Activated CD8-positive, alpha-beta memory T cell treated with anti-CD3 and anti-CD28 coated beads, Interleukin-2, amount 10 ng/mL, durations not matched to agents 7 days and 5 days (primary cell): ENCODE data around the gene CNIH4. TPM values are rescaled to one million over a fixed set of nuclear protein-coding genes. Genes with fewer than 3 reads are reported as not detected.
A peak's percentile ranks its signal among the peaks of the same experiment; 100 is the strongest.

Source experiments
- ATAC-seq: fragments of 150-1000 bp; cut with Tn5 transposase; one replicate; pipeline ENCODE4 v1.10.0; 2021; ENCODE audit warnings: moderate library complexity
- CTCF ChIA-PET: fragments of 350-600 bp; sonication (Branson Sonifier 250); formaldehyde crosslinking; loops from one replicate; lab custom pipeline; 2021; ENCODE audit warnings: antibody characterized with exemption; lab: Charles Lee
- DNase-seq: peaks from one replicate; pipeline ENCODE4 v3.0.0-alpha.2; 2020
- H3K27ac Mint-ChIP-seq: one replicate; pipeline ENCODE4 v1.8.0; 2021; ENCODE audit warnings: mild to moderate bottlenecking, mixed read lengths
- H3K27me3 Mint-ChIP-seq: one replicate; pipeline ENCODE4 v1.8.0; 2021; ENCODE audit warnings: mixed read lengths
- H3K36me3 Mint-ChIP-seq: one replicate; pipeline ENCODE4 v1.8.0; 2021; ENCODE audit warnings: mild to moderate bottlenecking, mixed read lengths
- H3K4me1 Mint-ChIP-seq: one replicate; pipeline ENCODE4 v1.8.0; 2021; ENCODE audit warnings: mixed read lengths
- H3K4me3 Mint-ChIP-seq: one replicate; pipeline ENCODE4 v1.8.0; 2021; ENCODE audit warnings: mild to moderate bottlenecking, moderate library complexity, mixed read lengths
- H3K9me3 Mint-ChIP-seq: one replicate; pipeline ENCODE4 v1.8.0; 2022; ENCODE audit warnings: low read depth, mixed read lengths
- total RNA-seq, 2 experiments: library from RNA; stranded (reverse); gene quantifications; one replicate each; pipeline ENCODE4 v1.2.3, GENCODE V29; 2021

CNIH4 gene
- total RNA-seq, 2 experiments from 2014 or later: 45.5 to 46.2 TPM

DNA sequence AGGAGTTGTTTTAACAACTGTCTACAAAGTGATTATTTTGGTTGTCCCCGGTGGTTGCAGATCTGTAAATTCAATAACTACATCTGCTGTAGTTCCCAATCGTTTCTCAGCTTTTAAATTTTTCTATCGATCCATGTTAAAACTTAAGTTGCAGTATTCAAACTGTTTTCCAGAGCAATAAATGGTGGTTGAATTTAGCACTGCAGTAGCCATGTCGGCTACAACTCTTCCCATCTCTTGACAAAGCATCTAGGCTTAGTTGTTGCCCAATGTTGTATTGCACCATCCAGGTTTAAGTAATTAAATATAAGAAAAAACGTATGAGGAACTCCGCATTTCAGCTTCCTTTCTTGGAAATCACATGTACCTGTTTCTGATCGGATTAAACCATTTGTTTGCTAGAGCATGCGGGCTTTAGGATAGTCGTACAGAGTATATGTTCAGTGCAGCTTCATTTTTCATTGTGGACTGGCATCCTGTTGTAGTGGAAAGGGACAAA, 996 bp downstream of the CNIH4 start:
- ATAC-seq: no peak
- no peaks in the 10 kb centered on the region for H3K27me3 Mint-ChIP-seq
- CTCF ChIA-PET: interaction anchor here (0.9 to 3.1 kb wide), 7 partner anchors 9 to 100 kb away, joined by 3 to 17 read pairs (median 3); no protein-coding TSS in a partner anchor
- H3K4me1 Mint-ChIP-seq: peaks cover 49% of the 10 kb centered on the region
- peak overlapping the region; percentile 81 for H3K4me3 Mint-ChIP-seq
- peaks cover 23% of the 10 kb centered on the region for H3K36me3 Mint-ChIP-seq
- H3K27ac Mint-ChIP-seq: peak overlapping the region; percentile 74
- H3K9me3 Mint-ChIP-seq: no peaks in the 10 kb centered on the region
- no peak for DNase-seq

DNA sequence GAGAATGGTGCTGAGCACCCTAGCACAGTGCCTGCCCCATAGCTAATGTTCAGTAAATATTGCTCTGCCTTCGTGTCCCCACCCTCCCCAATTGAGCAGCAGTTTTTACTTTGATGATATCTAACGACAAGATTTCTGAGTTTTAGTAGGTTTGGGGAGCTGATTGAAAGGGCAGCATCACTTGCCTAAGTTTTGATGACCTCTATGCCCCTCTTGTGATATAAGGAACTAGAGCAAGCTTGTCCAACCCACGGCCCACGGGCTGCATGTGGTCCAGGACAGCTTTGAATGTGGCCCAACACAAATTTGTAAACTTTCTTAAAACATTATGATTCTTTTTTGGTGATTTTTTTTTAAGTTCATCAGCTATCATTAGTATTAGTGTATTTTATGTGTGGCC, 1.6 kb downstream of the CNIH4 start:
- H3K4me1 Mint-ChIP-seq: peaks cover 50% of the 10 kb centered on the region
- H3K27me3 Mint-ChIP-seq: no peaks in the 10 kb centered on the region

DNA sequence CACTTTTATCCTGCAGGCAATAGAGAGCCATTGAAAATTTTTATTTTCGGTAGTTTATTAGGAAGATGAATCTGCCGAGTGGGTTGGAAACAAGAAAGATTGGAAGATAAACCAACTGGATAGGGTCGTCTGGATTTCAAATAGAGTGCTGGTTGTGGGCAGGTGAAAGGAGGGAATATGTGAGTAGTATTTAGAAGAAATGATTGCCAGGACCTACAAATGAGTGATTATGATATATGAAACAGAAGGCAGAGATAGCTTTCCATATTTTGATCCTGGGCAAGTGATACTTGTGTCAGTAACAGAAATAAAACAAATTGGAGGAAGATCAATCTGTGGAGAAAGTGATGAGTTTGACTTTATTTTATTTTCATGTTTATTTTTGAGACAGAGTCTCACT, 2.5 kb downstream of the CNIH4 start:
- no peaks in the 10 kb centered on the region for H3K27me3 Mint-ChIP-seq
- CTCF ChIA-PET: interaction anchor here (0.9 to 3.1 kb wide), 3 partner anchors 15 to 243 kb away, joined by 3 to 17 read pairs (median 5); no protein-coding TSS in a partner anchor
- no peak overlapping the region for H3K4me3 Mint-ChIP-seq
- H3K9me3 Mint-ChIP-seq: no peaks in the 10 kb centered on the region
- H3K27ac Mint-ChIP-seq: peak overlapping the region; percentile 22
- peaks cover 36% of the 10 kb centered on the region for H3K36me3 Mint-ChIP-seq
- no peak for ATAC-seq
- H3K4me1 Mint-ChIP-seq: peaks cover 49% of the 10 kb centered on the region
- DNase-seq: no peak

More for the DNA sequence above, 1.6 kb downstream of the CNIH4 start:
- no peak overlapping the region for H3K27ac Mint-ChIP-seq
- peak overlapping the region; percentile 81 for H3K4me3 Mint-ChIP-seq
- no peak for DNase-seq
- H3K36me3 Mint-ChIP-seq: peaks cover 28% of the 10 kb centered on the region
- ATAC-seq: no peak
- CTCF ChIA-PET: interaction anchor here (0.9 to 3.1 kb wide), 7 partner anchors 9 to 100 kb away, joined by 3 to 17 read pairs (median 3); no protein-coding TSS in a partner anchor
- H3K9me3 Mint-ChIP-seq: no peaks in the 10 kb centered on the region

DNA sequence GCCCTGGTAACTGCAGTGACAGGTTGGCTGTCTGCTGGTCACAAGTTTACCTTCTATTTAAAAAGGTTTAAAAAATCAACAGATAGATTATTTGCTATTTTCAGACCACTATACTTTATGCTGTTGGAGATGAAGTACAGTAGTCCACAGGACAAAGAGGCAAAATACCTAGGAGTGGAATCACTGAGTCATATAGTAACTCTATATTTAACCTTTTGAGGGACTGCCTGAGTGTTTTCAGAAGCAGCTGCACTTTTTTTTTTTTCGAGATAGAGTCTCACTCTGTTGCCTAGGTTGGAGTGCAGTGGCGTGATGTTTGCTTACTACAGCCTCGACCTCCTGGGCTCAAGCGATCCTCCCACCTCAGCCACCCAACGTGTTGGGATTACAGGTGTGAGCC, 11.7 kb downstream of the CNIH4 start:
- no peak for DNase-seq
- CTCF ChIA-PET: no interaction called here
- Mint-ChIP-seq H3K9me3 (no peaks in the 10 kb centered on the region), H3K27me3 (no peaks in the 10 kb centered on the region), H3K4me3 (no peak overlapping the region), H3K27ac (no peak overlapping the region), H3K36me3 (peaks cover 79% of the 10 kb centered on the region), H3K4me1 (peaks cover 40% of the 10 kb centered on the region)
- peak; percentile 65 for ATAC-seq

DNA sequence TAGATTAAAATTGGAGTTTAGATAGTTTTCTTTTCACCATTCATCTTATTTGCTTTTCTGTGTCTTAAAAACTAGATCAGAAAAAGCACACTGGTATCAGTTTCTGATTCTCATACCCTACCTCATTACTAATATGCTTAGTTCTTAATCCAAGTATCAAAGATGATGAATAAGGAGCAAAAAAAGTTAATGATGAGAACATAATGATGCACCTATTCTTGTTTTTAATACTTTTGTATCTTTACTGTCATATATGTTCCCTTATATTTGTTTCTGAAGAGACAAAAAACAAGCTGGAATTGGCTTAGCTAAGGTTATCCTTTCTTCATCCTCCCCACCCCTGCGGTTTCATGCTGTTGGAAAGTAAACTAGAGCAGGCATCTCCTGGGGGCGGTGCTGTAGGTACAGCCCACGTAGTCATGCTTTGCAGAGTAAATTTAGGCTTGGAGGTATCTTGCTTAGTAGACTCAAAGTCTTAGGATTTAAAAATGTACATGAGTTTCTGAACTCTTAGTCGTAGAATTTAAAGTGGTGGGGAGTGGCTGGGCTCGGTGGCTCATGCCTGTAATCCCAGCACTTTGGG, 16.4 kb downstream of the CNIH4 start:
- H3K4me1 Mint-ChIP-seq: peaks cover 64% of the 10 kb centered on the region
- no peaks in the 10 kb centered on the region for H3K27me3 Mint-ChIP-seq
- CTCF ChIA-PET: interaction anchor here (1.2 to 4.3 kb wide), 3 partner anchors 8 to 39 kb away, joined by 4 to 17 read pairs (median 4); no protein-coding TSS in a partner anchor
- no peaks in the 10 kb centered on the region for H3K9me3 Mint-ChIP-seq
- DNase-seq: no peak
- no peak overlapping the region for H3K27ac Mint-ChIP-seq
- no peak overlapping the region for H3K4me3 Mint-ChIP-seq
- no peak for ATAC-seq
- H3K36me3 Mint-ChIP-seq: peaks cover 79% of the 10 kb centered on the region

DNA sequence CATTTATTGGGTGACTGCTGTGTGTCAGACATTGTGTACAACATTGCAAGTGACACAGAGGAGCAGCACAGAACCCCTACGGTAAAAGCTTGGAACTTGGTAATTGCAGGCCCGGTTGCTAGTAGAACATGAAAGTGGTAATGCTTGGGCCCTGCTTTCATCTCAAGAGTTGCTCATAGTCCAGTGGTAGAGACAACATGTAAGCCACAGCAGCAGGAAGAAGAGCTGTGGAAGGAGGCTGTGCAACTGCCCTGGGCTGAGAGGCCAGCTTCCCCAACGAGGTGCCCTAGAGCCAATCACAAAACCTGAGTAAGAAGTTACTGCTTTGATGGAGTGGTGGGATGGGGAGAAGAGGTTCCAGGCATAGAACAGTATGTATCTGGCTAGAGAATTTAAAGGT, 18.4 kb downstream of the CNIH4 start:
- Mint-ChIP-seq H3K4me3 (peak overlapping the region; percentile 1), H3K36me3 (peaks cover 75% of the 10 kb centered on the region), H3K9me3 (no peaks in the 10 kb centered on the region), H3K27me3 (no peaks in the 10 kb centered on the region), H3K27ac (peak overlapping the region; percentile 84), H3K4me1 (peaks cover 69% of the 10 kb centered on the region)
- DNase-seq: peak; percentile 59
- CTCF ChIA-PET: interaction anchor here (1.0 to 4.3 kb wide), 4 partner anchors 10 to 24 kb away, joined by 3 to 17 read pairs (median 4); no protein-coding TSS in a partner anchor
- ATAC-seq: peak; percentile 56

DNA sequence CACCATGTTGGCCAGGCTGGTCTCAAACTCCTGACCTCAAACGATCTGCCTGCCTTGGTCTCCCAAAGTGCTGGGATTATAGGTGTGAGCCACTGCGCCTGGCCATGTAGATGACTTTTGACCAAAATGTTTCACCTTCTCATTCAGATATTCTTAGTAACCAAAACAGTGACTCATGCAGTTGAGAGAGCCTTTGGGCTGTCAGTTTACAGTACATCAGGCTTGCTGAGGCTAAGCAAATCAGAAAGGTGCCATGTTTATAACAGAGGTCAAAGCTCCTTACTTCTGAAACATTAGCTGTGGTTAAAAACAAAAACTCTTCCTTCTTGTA, 21.0 kb downstream of the CNIH4 start:
- Mint-ChIP-seq H3K9me3 (no peaks in the 10 kb centered on the region), H3K36me3 (peaks cover 68% of the 10 kb centered on the region), H3K27ac (peak overlapping the region; percentile 88), H3K4me3 (peak overlapping the region; percentile 27), H3K27me3 (no peaks in the 10 kb centered on the region), H3K4me1 (peaks cover 89% of the 10 kb centered on the region)
- DNase-seq (peak; percentile 68), ATAC-seq (peak; percentile 77)
- CTCF ChIA-PET: interaction anchor here (0.7 kb wide), 1 partner anchor 10 kb away, joined by 3 read pairs; no protein-coding TSS in a partner anchor

DNA sequence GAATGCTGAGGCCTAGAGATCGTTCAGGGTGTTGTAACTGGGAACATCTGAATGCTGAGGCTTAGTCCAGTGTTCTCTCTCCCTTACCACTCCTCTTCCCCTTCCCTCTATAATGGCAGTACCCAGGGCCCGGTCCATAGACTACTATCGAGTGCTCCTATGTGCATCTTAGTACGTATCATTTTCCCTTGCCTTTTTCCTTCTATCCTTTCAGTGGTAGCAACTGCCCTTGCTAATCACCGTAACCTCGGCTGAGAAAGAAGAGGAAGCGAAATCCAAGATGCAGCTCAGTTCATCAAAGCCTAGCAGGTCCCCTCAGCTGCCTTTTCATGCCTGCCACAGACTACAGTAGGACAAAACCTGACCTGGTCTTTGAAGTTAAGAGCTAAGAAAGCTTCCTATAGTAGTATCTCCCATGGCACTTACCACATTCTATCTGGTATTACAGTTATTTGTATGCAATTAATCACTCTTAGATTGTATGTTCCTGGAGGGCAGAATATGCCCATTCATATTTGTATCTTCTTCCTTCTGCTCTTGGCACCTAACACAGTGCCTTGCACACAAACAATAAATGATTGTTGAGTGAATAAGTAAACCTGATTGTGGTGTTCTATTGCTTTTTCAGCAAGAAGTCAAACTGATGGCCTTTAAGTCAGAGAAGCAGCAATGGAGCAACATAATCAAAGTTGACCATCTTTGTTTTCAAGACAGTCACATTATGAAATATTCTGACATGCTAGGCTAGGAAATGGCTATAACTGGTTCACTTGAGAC, 22.4 kb downstream of the CNIH4 start:
- peaks cover 62% of the 10 kb centered on the region for H3K36me3 Mint-ChIP-seq
- H3K27me3 Mint-ChIP-seq: no peaks in the 10 kb centered on the region
- H3K4me1 Mint-ChIP-seq: peaks cover 83% of the 10 kb centered on the region
- no peak for DNase-seq
- no peaks in the 10 kb centered on the region for H3K9me3 Mint-ChIP-seq
- H3K4me3 Mint-ChIP-seq: no peak overlapping the region
- no peak for ATAC-seq
- CTCF ChIA-PET: interaction anchor here (0.5 to 1.6 kb wide), 7 partner anchors 12 to 663 kb away, joined by 3 to 5 read pairs (median 4); no protein-coding TSS in a partner anchor
- H3K27ac Mint-ChIP-seq: peak overlapping the region; percentile 76

DNA sequence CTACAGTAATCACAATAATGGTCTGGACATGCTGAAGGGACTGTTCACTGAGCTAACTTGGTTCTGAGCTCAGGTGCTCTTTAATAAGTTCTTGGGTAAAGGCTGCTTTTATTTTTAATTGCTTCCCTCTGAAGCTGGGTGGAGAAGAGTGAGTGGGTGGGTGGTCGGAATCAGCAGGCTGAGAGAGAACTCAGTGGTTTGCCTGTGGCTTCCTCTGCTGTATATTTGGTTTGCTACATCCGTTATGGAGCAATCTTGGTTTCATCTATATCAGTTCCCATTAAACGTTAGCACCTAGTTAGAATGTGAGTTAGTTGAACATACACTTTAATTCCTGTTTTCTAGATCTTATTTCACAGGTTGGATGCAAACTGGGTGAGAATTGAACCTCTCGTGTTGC, 23.3 kb downstream of the CNIH4 start:
- Mint-ChIP-seq H3K27ac (peak overlapping the region; percentile 76), H3K27me3 (no peaks in the 10 kb centered on the region), H3K4me3 (peak overlapping the region; percentile 35), H3K36me3 (peaks cover 61% of the 10 kb centered on the region), H3K4me1 (peaks cover 74% of the 10 kb centered on the region), H3K9me3 (no peaks in the 10 kb centered on the region)
- CTCF ChIA-PET: interaction anchor here (0.6 to 1.6 kb wide), 6 partner anchors 13 to 664 kb away, joined by 3 to 5 read pairs (median 4); no protein-coding TSS in a partner anchor
- DNase-seq (peak; percentile 83), ATAC-seq (peak; percentile 70)

DNA sequence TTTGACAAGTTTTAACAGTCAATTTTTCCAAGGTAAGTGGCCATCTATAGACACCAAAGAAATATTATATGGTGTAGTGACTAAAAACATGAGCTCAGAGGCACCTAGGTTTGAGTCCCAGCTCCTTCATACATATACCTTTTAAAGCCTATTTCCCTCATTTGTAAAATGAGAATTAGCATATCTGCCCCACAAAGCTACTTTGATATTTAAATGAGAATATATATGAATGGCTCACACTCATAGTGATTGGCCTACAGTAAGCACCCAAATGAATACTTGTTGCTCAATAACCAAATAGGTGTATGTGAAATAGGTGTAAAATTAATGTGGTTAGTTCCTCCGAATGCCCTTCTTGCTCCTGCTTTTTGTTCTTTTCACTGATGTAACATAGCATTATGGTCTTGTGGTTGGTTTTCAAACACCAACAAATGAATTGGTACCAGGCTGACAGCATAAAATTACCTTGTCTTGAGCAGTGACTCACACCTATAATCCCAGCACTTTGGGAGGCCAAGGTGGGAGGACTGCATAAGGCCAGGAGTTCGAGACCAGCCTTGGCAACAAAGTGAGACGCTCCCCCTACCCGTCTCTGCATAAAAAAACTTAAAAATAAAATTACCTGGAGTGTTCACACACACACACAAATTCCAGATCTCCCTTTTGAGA, 25.3 kb downstream of the CNIH4 start:
- no peak overlapping the region for H3K4me3 Mint-ChIP-seq

DNA sequence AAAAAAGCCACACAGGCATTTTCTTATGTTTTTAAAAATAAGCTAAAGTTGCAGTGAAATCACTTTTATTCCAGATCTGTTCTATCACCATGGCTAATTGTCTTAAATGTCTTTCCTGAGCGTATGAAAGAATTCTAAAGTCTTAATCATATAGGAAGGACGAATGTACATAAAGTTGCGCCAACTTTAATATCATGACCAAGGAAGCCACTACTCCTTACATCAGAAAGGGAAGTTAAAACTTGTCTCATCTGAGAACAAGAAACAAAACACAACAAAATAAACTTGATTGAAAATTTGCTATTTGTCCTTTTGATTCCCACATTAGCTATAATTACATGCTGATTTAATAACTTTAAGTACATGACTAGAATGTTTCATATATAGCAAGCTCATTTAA, 26.5 kb downstream of the CNIH4 start:
- DNase-seq (no peak), ATAC-seq (no peak)
- Mint-ChIP-seq H3K4me3 (no peak overlapping the region), H3K36me3 (peaks cover 57% of the 10 kb centered on the region), H3K9me3 (no peaks in the 10 kb centered on the region), H3K27ac (peak overlapping the region; percentile 62), H3K27me3 (no peaks in the 10 kb centered on the region), H3K4me1 (peaks cover 58% of the 10 kb centered on the region)
- CTCF ChIA-PET: interaction anchor here (1.1 to 2.1 kb wide), 4 partner anchors 16 to 75 kb away, joined by 4 to 7 read pairs (median 4); no protein-coding TSS in a partner anchor

More for the DNA sequence above, 25.3 kb downstream of the CNIH4 start:
- no peaks in the 10 kb centered on the region for H3K27me3 Mint-ChIP-seq
- peaks cover 60% of the 10 kb centered on the region for H3K4me1 Mint-ChIP-seq
- DNase-seq (no peak), ATAC-seq (no peak)
- H3K36me3 Mint-ChIP-seq: peaks cover 57% of the 10 kb centered on the region
- no peaks in the 10 kb centered on the region for H3K9me3 Mint-ChIP-seq
- H3K27ac Mint-ChIP-seq: peak overlapping the region; percentile 59
- CTCF ChIA-PET: interaction anchor here (0.6 to 2.1 kb wide), 7 partner anchors 8 to 113 kb away, joined by 3 to 7 read pairs (median 3); no protein-coding TSS in a partner anchor

DNA sequence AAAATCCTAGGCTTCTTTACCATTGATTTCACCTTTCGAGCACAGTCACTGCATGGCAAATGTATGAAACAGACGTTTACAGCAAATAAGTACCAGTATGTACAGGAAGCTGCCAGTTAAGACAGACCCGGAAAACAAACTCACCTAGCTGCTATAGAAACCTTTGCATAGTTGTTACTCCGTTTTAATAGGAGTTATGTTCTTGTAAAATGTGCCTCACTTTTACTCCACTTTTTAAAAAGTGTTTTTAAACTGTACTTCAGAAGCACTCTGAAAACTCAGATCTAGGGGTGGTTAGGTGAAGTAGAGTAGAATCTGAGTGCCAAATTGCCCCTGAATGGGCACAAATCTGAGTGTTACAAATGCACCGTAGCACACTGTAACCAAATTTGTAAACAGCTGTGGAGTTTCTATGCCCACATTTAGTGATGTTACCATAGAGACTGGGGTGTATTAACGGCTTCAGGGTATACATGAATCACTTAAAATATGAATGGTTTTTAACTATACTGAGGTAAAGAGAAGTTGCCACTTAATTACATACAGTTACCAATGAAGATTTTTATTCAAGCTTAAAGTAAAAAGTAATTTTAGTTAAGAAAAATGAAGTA, 30.7 kb downstream of the CNIH4 start:
- CTCF ChIA-PET: interaction anchor here (1.1 to 2.0 kb wide), 2 partner anchors 11 to 12 kb away, joined by 4 to 5 read pairs; no protein-coding TSS in a partner anchor
- peak; percentile 60 for ATAC-seq
- Mint-ChIP-seq H3K9me3 (no peaks in the 10 kb centered on the region), H3K36me3 (peaks cover 63% of the 10 kb centered on the region), H3K4me1 (peaks cover 26% of the 10 kb centered on the region), H3K27me3 (no peaks in the 10 kb centered on the region), H3K4me3 (no peak overlapping the region), H3K27ac (peak overlapping the region; percentile 24)
- no peak for DNase-seq
